CD14-positive monocyte (primary cell): ENCODE results near the gene PERM1. TPM values are rescaled to one million over a fixed set of nuclear protein-coding genes. Genes with fewer than 3 reads are reported as not detected.

Experiments
- DNase-seq, 3 donors: peaks; one replicate each; pipeline ENCODE4 v3.0.0-alpha.2; 2011 to 2022
- H2AFZ ChIP-seq: 2 replicates; pipeline ENCODE4 v1.6.0; 2012; ENCODE audit warnings: mild to moderate bottlenecking, low read depth, low read length, inconsistent platforms; ENCODE audit not compliant: insufficient read depth, poor library complexity, severe bottlenecking
- H3K27ac ChIP-seq, 2 donors: 1 replicate in 1 of 2; 2 replicates in 1 of 2; pipeline ENCODE4 v1.5.1; 2012 to 2013; ENCODE audit warnings: low read length in 2 of 2, control low read depth in 1 of 2, inconsistent platforms in 1 of 2, low read depth in 1 of 2, mild to moderate bottlenecking in 1 of 2
- H3K27me3 ChIP-seq, 2 donors: one replicate each; pipeline versions ENCODE4 v1.6.0 to v1.6.1; 2011 to 2013; ENCODE audit warnings: low read length in 2 of 2; ENCODE audit not compliant: control insufficient read depth in 2 of 2, insufficient read depth in 2 of 2
- H3K36me3 ChIP-seq, 2 donors: replicated peaks in 1 of 2; 1 replicate in 1 of 2; 2 replicates in 1 of 2; pipeline versions ENCODE4 v1.5.1 to v1.6.1; 2012 to 2013; ENCODE audit warnings: low read length in 2 of 2, control low read depth in 1 of 2, inconsistent platforms in 1 of 2, mild to moderate bottlenecking in 1 of 2; ENCODE audit not compliant: insufficient read depth in 2 of 2, control insufficient read depth in 1 of 2
- H3K4me1 ChIP-seq, 2 donors: 1 replicate in 1 of 2; 2 replicates in 1 of 2; pipeline versions ENCODE4 v1.5.1 to v1.6.1; 2012 to 2013; ENCODE audit warnings: low read length in 2 of 2, control low read depth in 1 of 2, inconsistent platforms in 1 of 2, mild to moderate bottlenecking in 1 of 2, moderate library complexity in 1 of 2; ENCODE audit not compliant: insufficient read depth in 2 of 2, control insufficient read depth in 1 of 2
- H3K4me2 ChIP-seq: replicated peaks from 2 replicates; pipeline ENCODE3; 2012; ENCODE audit warnings: low read length, moderate library complexity, mild to moderate bottlenecking; ENCODE audit not compliant: poor library complexity, severe bottlenecking; ENCODE audit errors: extremely low read depth
- H3K4me3 ChIP-seq, 3 experiments: fragments of 200-600 bp in 1 of 3; sonication (generic) in 1 of 3; replicated peaks in 1 of 3; 1 replicate in 2 of 3; 2 replicates in 1 of 3; pipeline ENCODE4 v1.5.1; 2011 to 2013; ENCODE audit warnings: low read length in 3 of 3, mild to moderate bottlenecking in 3 of 3, control low read depth in 2 of 3, low read depth in 2 of 3, inconsistent platforms in 1 of 3, moderate library complexity in 1 of 3
- H3K79me2 ChIP-seq: 2 replicates; pipeline ENCODE4 v1.6.0; 2012; ENCODE audit warnings: mild to moderate bottlenecking, control low read depth, inconsistent platforms, low read length, moderate library complexity; ENCODE audit not compliant: insufficient read depth
- H3K9ac ChIP-seq: 2 replicates; pipeline ENCODE4 v1.6.0; 2017; ENCODE audit warnings: low read length, mild to moderate bottlenecking; ENCODE audit not compliant: insufficient read depth, poor library complexity, severe bottlenecking
- H3K9me3 ChIP-seq, 2 donors: replicated peaks in 1 of 2; 1 replicate in 1 of 2; 2 replicates in 1 of 2; pipeline versions ENCODE4 v1.5.1 to v1.6.1; 2012 to 2013; ENCODE audit warnings: low read length in 2 of 2, control low read depth in 1 of 2; ENCODE audit not compliant: control insufficient read depth in 1 of 2, insufficient read depth in 1 of 2
- H4K20me1 ChIP-seq: 2 replicates; pipeline ENCODE4 v1.6.0; 2012; ENCODE audit warnings: mild to moderate bottlenecking, low read length, control low read depth, moderate library complexity; ENCODE audit not compliant: insufficient read depth
- H3K27ac Mint-ChIP-seq, 7 donors: one replicate each; pipeline ENCODE4 v1.8.0; 2020; ENCODE audit warnings: mild to moderate bottlenecking in 7 of 7, mixed read lengths in 7 of 7, moderate library complexity in 6 of 7, inconsistent platforms in 2 of 7
- H3K27me3 Mint-ChIP-seq, 3 donors: one replicate each; pipeline ENCODE4 v1.8.0; 2021 to 2022; ENCODE audit warnings: low read depth in 3 of 3, mild to moderate bottlenecking in 3 of 3, mixed read lengths in 3 of 3, moderate library complexity in 3 of 3, inconsistent platforms in 1 of 3
- H3K36me3 Mint-ChIP-seq, 2 donors: one replicate each; pipeline ENCODE4 v1.8.0; 2020; ENCODE audit warnings: mixed read lengths in 2 of 2, inconsistent platforms in 1 of 2, mild to moderate bottlenecking in 1 of 2
- H3K4me1 Mint-ChIP-seq: one replicate; pipeline ENCODE4 v1.8.0; 2020; ENCODE audit warnings: mild to moderate bottlenecking, mixed read lengths
- H3K4me3 Mint-ChIP-seq, 2 donors: one replicate each; pipeline ENCODE4 v1.8.0; 2020; ENCODE audit warnings: mild to moderate bottlenecking in 2 of 2, mixed read lengths in 2 of 2, moderate library complexity in 1 of 2
- H3K9me3 Mint-ChIP-seq, 7 donors: one replicate each; pipeline ENCODE4 v1.8.0; 2020 to 2022; ENCODE audit warnings: mixed read lengths in 7 of 7, mild to moderate bottlenecking in 6 of 7, moderate library complexity in 6 of 7, inconsistent platforms in 2 of 7
- WGBS: methylation state at CpG from one replicate; pipeline ENCODE4 v1.1.5; 2013; ENCODE audit warnings: missing lambda C conversion rate; ENCODE audit not compliant: insufficient coverage; 5-methylcytosine and 5-hydroxymethylcytosine counted together
- intact Hi-C, 2 donors: fragments of 100-400 bp; cut with micrococcal nuclease; formaldehyde crosslinking; loops; one replicate each; pipeline versions ENCODE4 v1.15.0 to v1.15.1; 2023
- polyA plus RNA-seq, 3 donors: library from polyadenylated mRNA; depleted of rRNA in 1 of 3; unstranded in 2 of 3; stranded (reverse) in 1 of 3; fragments of 300-500 nt in 2 of 3; fragments of >200 nt in 1 of 3; fragmentation: Illumina TruSeq in 2 of 3; gene quantifications; 1 replicate in 2 of 3; 2 replicates in 1 of 3; pipeline ENCODE4 v1.2.3, GENCODE V29; 2012 to 2021
- TF ChIP-seq, protein P1 (sequence below): fragments of 200-600 bp; IDR thresholded peaks from one replicate; pipeline ENCODE4 v1.8.0; 2022; ENCODE audit warnings: antibody characterized with exemption, mild to moderate bottlenecking

PERM1 gene
- polyA plus RNA-seq, 3 donors, result not detected

DNA sequence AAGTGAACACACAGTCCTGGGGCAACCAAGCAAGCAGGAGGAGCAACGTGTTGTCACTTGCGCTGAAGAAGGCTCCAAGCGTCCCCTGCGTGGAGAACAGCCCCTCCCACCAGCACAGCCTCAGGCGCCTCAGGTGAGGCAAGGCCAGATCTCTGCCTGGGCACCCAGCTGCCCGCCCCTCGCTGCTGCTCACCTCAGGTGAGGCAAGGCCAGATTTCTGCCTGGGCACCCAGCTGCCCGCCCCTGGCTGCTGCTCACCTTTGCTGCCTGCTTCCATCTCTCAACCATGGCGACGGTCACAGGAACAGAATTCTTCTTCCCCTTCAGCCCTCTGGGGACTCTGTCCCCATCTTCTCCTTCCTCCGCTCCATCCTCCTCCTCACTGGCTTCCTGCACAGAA lies 25.3 kb downstream of the PERM1 start:
- intact Hi-C loops, result no loop called here
- peak overlapping the region in 1 of 2 donors; percentile 31 for H3K4me3 Mint-ChIP-seq
- peaks cover 38% of the 10 kb centered on the region for H3K4me1 Mint-ChIP-seq
- Histone ChIP-seq H3K4me1 (peaks cover 22 to 61% of the 10 kb centered on the region in 2 donors), H3K4me2 (no peak overlapping the region), H3K9ac (no peak overlapping the region), H2AFZ (no peak overlapping the region), H3K27me3 (peaks cover 0 to 4% of the 10 kb centered on the region in 2 donors), H3K27ac (no peak overlapping the region), H3K4me3 (no peak overlapping the region), H3K36me3 (peaks cover 50 to 56% of the 10 kb centered on the region in 2 donors), H3K9me3 (no peaks in the 10 kb centered on the region), H3K79me2 (peaks cover 23% of the 10 kb centered on the region), H4K20me1 (peaks cover 29% of the 10 kb centered on the region)
- TF ChIP-seq, protein P1, sequence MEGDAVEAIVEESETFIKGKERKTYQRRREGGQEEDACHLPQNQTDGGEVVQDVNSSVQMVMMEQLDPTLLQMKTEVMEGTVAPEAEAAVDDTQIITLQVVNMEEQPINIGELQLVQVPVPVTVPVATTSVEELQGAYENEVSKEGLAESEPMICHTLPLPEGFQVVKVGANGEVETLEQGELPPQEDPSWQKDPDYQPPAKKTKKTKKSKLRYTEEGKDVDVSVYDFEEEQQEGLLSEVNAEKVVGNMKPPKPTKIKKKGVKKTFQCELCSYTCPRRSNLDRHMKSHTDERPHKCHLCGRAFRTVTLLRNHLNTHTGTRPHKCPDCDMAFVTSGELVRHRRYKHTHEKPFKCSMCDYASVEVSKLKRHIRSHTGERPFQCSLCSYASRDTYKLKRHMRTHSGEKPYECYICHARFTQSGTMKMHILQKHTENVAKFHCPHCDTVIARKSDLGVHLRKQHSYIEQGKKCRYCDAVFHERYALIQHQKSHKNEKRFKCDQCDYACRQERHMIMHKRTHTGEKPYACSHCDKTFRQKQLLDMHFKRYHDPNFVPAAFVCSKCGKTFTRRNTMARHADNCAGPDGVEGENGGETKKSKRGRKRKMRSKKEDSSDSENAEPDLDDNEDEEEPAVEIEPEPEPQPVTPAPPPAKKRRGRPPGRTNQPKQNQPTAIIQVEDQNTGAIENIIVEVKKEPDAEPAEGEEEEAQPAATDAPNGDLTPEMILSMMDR, result no peak
- peaks cover 6 to 17% (median 7%) of the 10 kb centered on the region in 3 donors for H3K27me3 Mint-ChIP-seq
- 94% methylated on average over 5 of the region's 11 CpGs for WGBS
- H3K9me3 Mint-ChIP-seq, result no peaks in the 10 kb centered on the region
- H3K36me3 Mint-ChIP-seq, result peaks cover 45 to 55% of the 10 kb centered on the region in 2 donors
- H3K27ac Mint-ChIP-seq, result no peak overlapping the region
- DNase-seq, result no peak

DNA sequence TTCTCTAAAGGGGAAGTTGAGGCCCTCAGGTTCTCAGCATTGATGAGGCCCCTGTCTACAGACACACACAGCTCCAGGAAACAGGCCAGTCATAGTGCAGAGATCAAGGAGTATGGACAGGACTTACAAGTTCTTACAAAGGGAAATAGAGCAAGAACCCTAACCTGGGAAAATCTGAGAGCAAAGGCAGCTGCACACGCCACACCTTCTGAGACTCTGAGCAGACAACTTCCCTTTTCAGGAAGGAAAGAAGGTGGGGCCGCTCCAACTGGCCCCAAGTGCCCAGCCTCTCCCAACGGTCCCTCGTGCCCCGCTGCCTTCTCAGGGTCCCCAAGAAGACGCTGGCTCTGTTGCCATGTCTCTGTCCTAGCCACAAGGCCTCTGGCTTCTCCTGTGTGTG lies 26.4 kb downstream of the PERM1 start:
- DNase-seq, result peak in 1 of 3 donors; percentile 9
- no peaks in the 10 kb centered on the region for H3K9me3 Mint-ChIP-seq
- H3K4me3 Mint-ChIP-seq, result peak overlapping the region in 1 of 2 donors; percentile 65
- Histone ChIP-seq H4K20me1 (peaks cover 36% of the 10 kb centered on the region), H3K9ac (peak overlapping the region; percentile 11), H3K27ac (peak overlapping the region in 1 of 2 donors; percentile 51), H3K27me3 (no peaks in the 10 kb centered on the region), H3K79me2 (peaks cover 23% of the 10 kb centered on the region), H3K4me1 (peaks cover 17 to 52% of the 10 kb centered on the region in 2 donors), H3K36me3 (peaks cover 60 to 68% of the 10 kb centered on the region in 2 donors), H3K4me2 (peak overlapping the region; percentile 25), H3K9me3 (no peaks in the 10 kb centered on the region), H3K4me3 (peak overlapping the region in 1 of 3 experiments; percentile 26), H2AFZ (peak overlapping the region; percentile 57)
- H3K4me1 Mint-ChIP-seq, result peaks cover 36% of the 10 kb centered on the region
- intact Hi-C loops, result no loop called here
- H3K36me3 Mint-ChIP-seq, result peaks cover 56 to 66% of the 10 kb centered on the region in 2 donors
- TF ChIP-seq, protein P1, result no peak
- WGBS, result 0% methylated on average over 6 of the region's 6 CpGs
- H3K27ac Mint-ChIP-seq, result peak overlapping the region in 3 of 7 donors; percentile 7 to 77 (median 22)
- peaks cover 4 to 12% (median 6%) of the 10 kb centered on the region in 3 donors for H3K27me3 Mint-ChIP-seq
